ENCODE results near the gene NUP205. TPM values are rescaled to one million over a fixed set of nuclear protein-coding genes. Genes with fewer than 3 reads are reported as not detected.

Gene NUP205
- total RNA-seq, 4 donors from 2014 or later, result 27.6 to 33.9 (median 28.8) TPM

DNA sequence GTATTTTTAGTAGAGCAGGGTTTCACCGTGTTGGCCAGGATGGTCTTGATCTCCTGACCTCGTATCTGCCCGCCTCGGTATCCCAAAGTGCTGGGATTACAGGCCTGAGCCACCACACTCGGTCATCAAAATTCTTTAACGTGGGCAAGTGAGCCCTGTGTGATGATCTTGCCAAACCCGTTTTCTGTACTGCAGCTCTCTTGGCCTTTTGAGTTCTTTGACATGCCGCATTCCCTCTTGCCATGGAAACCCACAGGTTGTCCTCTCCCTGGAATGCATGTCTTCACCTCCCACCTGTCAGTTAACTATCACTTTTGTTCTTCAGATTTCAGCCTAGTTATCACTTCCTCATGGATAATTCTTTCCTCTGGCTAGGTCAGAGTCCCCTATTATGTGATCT, 5.0 kb downstream of the NUP205 start:
- H3K4me3 ChIP-seq (ENCODE audit: low read depth, poor library complexity, severe bottlenecking), result no peak overlapping the region
- intact Hi-C loops (cut with DNase I; ENCODE audit: low total_unique reads), result no loop called here
- WGBS, 2 donors, result 75 to 79% methylated on average over 8 of the region's 8 CpGs

DNA sequence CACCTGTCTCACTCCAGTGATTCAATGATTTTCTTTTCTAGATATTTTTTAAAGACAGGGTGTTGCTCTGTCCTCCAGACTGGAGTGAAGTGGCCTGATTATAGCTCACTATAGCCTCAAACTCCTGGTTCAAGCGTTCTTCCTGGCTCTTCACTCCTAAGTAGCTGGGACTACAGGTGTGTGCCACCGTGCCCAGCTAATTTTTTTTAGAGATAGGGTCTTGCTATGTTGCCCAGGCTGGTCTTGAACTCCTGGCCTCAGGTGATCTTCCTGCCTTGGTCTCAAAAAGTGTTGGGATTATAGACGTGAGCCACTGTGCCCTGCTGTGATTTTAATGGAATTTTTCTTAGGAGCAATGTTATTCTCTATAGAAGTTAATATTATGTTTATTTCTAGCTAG, 14.1 kb downstream of the NUP205 start:
- DNase-seq (ENCODE audit: low spot score in 2 of 2), result no peak
- 95 to 99% methylated on average over 3 of the region's 3 CpGs for WGBS, 2 donors
- no peak for TF ChIP-seq POLR2A (IDR thresholded peaks at IDR 0.05)
- TF ChIP-seq, protein P1, sequence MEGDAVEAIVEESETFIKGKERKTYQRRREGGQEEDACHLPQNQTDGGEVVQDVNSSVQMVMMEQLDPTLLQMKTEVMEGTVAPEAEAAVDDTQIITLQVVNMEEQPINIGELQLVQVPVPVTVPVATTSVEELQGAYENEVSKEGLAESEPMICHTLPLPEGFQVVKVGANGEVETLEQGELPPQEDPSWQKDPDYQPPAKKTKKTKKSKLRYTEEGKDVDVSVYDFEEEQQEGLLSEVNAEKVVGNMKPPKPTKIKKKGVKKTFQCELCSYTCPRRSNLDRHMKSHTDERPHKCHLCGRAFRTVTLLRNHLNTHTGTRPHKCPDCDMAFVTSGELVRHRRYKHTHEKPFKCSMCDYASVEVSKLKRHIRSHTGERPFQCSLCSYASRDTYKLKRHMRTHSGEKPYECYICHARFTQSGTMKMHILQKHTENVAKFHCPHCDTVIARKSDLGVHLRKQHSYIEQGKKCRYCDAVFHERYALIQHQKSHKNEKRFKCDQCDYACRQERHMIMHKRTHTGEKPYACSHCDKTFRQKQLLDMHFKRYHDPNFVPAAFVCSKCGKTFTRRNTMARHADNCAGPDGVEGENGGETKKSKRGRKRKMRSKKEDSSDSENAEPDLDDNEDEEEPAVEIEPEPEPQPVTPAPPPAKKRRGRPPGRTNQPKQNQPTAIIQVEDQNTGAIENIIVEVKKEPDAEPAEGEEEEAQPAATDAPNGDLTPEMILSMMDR (IDR thresholded peaks at IDR 0.05), result no peak
- intact Hi-C loops (cut with DNase I; ENCODE audit: low total_unique reads), result no loop called here
- no peak overlapping the region for H3K4me3 ChIP-seq (ENCODE audit: low read depth, poor library complexity, severe bottlenecking)

More for the DNA sequence above, 5.0 kb downstream of the NUP205 start:
- TF ChIP-seq POLR2A (IDR thresholded peaks at IDR 0.05), result no peak
- TF ChIP-seq, protein P1 (IDR thresholded peaks at IDR 0.05), result no peak
- DNase-seq (ENCODE audit: low spot score in 2 of 2), result no peak

DNA sequence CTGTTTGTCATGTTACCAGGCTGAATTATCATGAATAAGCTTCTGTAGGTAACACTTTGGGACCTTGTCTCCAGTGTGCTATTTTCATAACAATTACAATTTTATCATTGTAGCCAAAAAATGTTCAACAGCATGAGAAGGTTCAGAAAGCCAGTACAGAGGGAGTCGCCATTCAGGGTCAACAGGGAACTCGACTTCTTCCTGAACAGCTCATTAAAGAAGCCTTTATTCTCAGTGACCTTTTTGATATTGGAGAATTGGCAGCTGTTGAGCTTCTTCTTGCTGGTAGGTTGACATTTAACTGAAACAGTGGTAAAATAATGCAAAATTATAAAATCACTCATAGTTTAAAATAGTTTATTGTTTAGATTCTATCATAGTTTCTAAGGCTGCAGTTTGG, 15.8 kb downstream of the NUP205 start:
- no peak for TF ChIP-seq POLR2A (IDR thresholded peaks at IDR 0.05)
- no peak overlapping the region for H3K4me3 ChIP-seq (ENCODE audit: low read depth, poor library complexity, severe bottlenecking)
- DNase-seq (ENCODE audit: low spot score in 2 of 2), result no peak
- 78 to 83% methylated on average over 2 of the region's 2 CpGs for WGBS, 2 donors
- intact Hi-C loops (cut with DNase I; ENCODE audit: low total_unique reads), result no loop called here

DNA sequence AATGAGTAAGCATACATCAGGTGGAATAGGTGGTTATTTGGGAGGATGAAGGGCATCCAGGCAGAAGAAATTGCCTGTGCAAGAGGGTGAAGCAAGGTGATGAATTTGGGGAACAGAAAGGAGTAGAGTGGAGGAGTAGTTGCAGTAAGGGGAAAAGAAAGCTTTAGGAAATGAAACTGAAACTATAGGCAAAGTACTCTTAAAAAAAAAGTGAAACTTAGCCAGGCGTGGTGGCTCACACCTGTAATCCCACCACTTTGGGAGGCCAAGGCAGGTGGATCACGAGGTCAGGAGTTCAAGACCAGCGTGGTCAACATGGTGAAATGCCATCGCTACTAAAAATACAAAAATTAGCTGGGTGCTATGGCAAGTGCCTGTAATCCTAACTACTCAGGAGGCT, 17.6 kb downstream of the NUP205 start:
- DNase-seq (ENCODE audit: low spot score in 2 of 2), result no peak
- H3K4me3 ChIP-seq (ENCODE audit: low read depth, poor library complexity, severe bottlenecking), result no peak overlapping the region
- intact Hi-C loops (cut with DNase I; ENCODE audit: low total_unique reads), result no loop called here
- TF ChIP-seq, protein P1 (IDR thresholded peaks at IDR 0.05), result no peak
- no peak for TF ChIP-seq POLR2A (IDR thresholded peaks at IDR 0.05)
- WGBS, 2 donors, result 91 to 96% methylated on average over 4 of the region's 4 CpGs

DNA sequence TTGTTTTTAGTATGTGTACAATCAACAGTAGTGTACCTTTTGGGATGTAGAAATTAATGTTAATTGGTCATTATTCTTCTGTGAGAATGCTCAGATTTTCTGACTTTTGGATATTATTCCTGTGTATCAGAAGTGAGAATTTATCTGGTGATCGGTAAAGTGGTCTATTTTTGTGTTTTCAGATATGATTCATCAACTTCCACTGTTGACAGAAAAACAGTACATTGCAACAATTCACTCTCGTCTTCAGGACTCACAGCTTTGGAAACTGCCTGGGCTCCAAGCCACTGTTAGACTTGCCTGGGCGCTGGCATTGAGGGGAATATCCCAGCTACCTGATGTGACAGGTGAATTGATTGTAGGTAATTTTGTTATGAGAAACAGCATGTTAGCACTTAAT, 20.9 kb downstream of the NUP205 start:
- 55 to 65% methylated on average over 3 of the region's 3 CpGs for WGBS, 2 donors
- DNase-seq (ENCODE audit: low spot score in 2 of 2), result no peak
- intact Hi-C loops (cut with DNase I; ENCODE audit: low total_unique reads), result no loop called here
- TF ChIP-seq, protein P1 (IDR thresholded peaks at IDR 0.05), result no peak
- no peak for TF ChIP-seq POLR2A (IDR thresholded peaks at IDR 0.05)
- H3K4me3 ChIP-seq (ENCODE audit: low read depth, poor library complexity, severe bottlenecking), result no peak overlapping the region

DNA sequence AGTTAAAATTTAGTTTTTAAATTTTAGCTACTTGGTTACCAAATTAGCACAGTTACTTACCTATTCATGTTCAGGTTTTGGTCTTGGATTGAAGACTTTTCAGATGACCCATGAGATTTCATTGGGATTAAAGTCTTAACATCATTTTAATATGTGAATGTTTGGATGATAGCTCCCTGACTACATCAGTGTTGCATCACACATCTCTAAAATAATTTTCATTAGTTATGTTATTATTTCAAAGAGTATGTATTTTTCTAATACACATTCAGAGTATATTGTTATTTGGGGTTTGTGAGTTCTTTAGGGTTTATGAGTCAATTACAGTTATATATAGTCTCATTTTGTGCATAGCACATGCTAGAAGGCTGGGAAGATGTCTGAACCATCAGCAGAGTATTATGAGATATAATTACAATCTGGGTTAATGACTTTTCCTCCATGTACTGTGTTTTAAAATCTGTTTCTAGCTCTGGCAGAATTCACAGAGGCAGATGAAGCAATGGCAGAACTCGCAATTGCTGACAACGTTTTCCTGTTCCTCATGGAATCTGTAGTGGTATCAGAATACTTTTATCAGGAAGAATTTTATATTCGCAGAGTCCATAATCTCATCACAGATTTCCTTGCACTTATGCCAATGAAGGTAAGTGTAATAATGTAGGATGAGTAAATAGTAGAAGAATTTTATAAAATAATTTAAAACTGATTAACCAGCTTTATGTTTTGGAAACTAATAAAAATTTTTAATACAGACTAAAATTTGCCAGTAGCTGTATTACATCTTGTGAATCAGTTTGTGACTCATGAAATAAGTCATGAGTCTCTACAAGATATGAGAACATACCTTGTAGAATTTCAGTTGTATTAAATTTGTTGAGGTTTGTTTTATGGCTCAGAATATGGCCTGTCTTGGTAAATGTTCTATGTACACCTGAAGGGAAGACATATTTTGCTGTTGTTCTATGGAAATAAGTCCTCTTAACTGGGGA, 26.9 kb downstream of the NUP205 start:
- no peak for DNase-seq (ENCODE audit: low spot score in 2 of 2)
- no peak overlapping the region for H3K4me3 ChIP-seq (ENCODE audit: low read depth, poor library complexity, severe bottlenecking)
- 93 to 94% methylated on average over 3 of the region's 3 CpGs for WGBS, 2 donors
- intact Hi-C loops (cut with DNase I; ENCODE audit: low total_unique reads), result no loop called here
- TF ChIP-seq, protein P1 (IDR thresholded peaks at IDR 0.05), result no peak
- no peak for TF ChIP-seq POLR2A (IDR thresholded peaks at IDR 0.05)
